Brain microvascular endothelial cell (primary cell): ENCODE measurements around the gene BSDC1.

Experiments used
- DNase-seq: peaks from one replicate; pipeline ENCODE4 v3.0.0-alpha.2; 2020
- H3K27ac ChIP-seq: fragments of 250-450 bp; sonication (Bioruptor Pico); 2 replicates; pipeline ENCODE4 v1.5.1; 2020; ENCODE audit warnings: mild to moderate bottlenecking, moderate library complexity
- H3K27me3 ChIP-seq: fragments of 250-450 bp; sonication (Bioruptor Pico); replicated peaks from 2 replicates; pipeline ENCODE4 v1.5.1; 2020; ENCODE audit warnings: mild to moderate bottlenecking
- H3K36me3 ChIP-seq: fragments of 250-450 bp; sonication (Bioruptor Pico); replicated peaks from 2 replicates; pipeline ENCODE4 v1.5.1; 2020; ENCODE audit warnings: mild to moderate bottlenecking
- H3K4me3 ChIP-seq: 2 replicates; pipeline ENCODE4 v1.5.1; 2011; ENCODE audit warnings: low read depth, mild to moderate bottlenecking, control low read depth, low read length, moderate library complexity
- CTCF ChIP-seq: IDR thresholded peaks from 2 replicates; pipeline ENCODE4 v1.5.1; 2011; ENCODE audit warnings: low read depth, mild to moderate bottlenecking, moderate library complexity, low read length, control low read depth, inconsistent platforms; ENCODE audit errors: missing control alignments
- in situ Hi-C: cut with HindIII; loops from 2 replicates; pipeline ENCODE4 v1.10.0; 2017; ENCODE audit warnings: low sequenced_read_pairs, low pct_ligation_motif_present

BSDC1 gene

GRCh38 chr1:32346532-32347157 is 47.6 kb downstream of the BSDC1 start:
- H3K27me3 ChIP-seq = no peaks in the 10 kb centered on the region
- no peak overlapping the region for H3K4me3 ChIP-seq
- no peak for TF ChIP-seq CTCF
- no peaks in the 10 kb centered on the region for H3K36me3 ChIP-seq
- in situ Hi-C loops = no loop called here
- no peak for DNase-seq
- no peak overlapping the region for H3K27ac ChIP-seq

GRCh38 chr1:32345289-32345827 is 48.9 kb downstream of the BSDC1 start:
- no peak overlapping the region for H3K4me3 ChIP-seq
- no peaks in the 10 kb centered on the region for H3K36me3 ChIP-seq
- no peak for TF ChIP-seq CTCF
- no peaks in the 10 kb centered on the region for H3K27me3 ChIP-seq
- DNase-seq = no peak
- no peak overlapping the region for H3K27ac ChIP-seq
- in situ Hi-C loops = no loop called here

- H3K36me3 ChIP-seq = no peaks in the 10 kb centered on the region
- H3K27me3 ChIP-seq = no peaks in the 10 kb centered on the region
- no peak overlapping the region for H3K4me3 ChIP-seq
- in situ Hi-C loops = no loop called here
- no peak for DNase-seq
- H3K27ac ChIP-seq = no peak overlapping the region
- no peak for TF ChIP-seq CTCF
Measured at GRCh38 chr1:32342704-32343103, 51.5 kb downstream of the BSDC1 start.

- no peak for TF ChIP-seq CTCF
- Histone ChIP-seq H3K27me3 (no peaks in the 10 kb centered on the region), H3K27ac (no peak overlapping the region), H3K4me3 (no peak overlapping the region), H3K36me3 (no peaks in the 10 kb centered on the region)
- DNase-seq = no peak
- in situ Hi-C loops = no loop called here
Measured at GRCh38 chr1:32341971-32342370, 52.3 kb downstream of the BSDC1 start.

GRCh38 chr1:32341186-32341757 is 53.0 kb downstream of the BSDC1 start:
- Histone ChIP-seq H3K27ac (no peak overlapping the region), H3K36me3 (no peaks in the 10 kb centered on the region), H3K27me3 (no peaks in the 10 kb centered on the region), H3K4me3 (no peak overlapping the region)
- in situ Hi-C loops = no loop called here
- DNase-seq = no peak
- TF ChIP-seq CTCF = no peak
